ENCODE results near the gene IL1R1.

IL1R1 gene

GRCh38 chr2:102168026-102168771, 25.7 kb downstream of the IL1R1 start:
- POLR2A ChIA-PET = no interaction called here

GRCh38 chr2:102171946-102172345, 29.4 kb downstream of the IL1R1 start:
- no peak overlapping the region for H3K4me3 ChIP-seq (ENCODE audit: low read depth, low read length)
- ChIA-PET POLR2A (no interaction called here), CTCF (interaction anchor here (4.0 to 20.4 kb wide), 2 partner anchors 69 to 148 kb away, joined by 14 to 298 read pairs; no protein-coding TSS in a partner anchor)
- DNase-seq (ENCODE audit: low read depth, low spot score) = no peak
- TF ChIP-seq CTCF (IDR thresholded peaks at IDR 0.05; ENCODE audit: insufficient read depth, low read length, missing control alignments) = no peak

More at GRCh38 chr2:102168026-102168771, 25.7 kb downstream of the IL1R1 start:
- TF ChIP-seq CTCF (IDR thresholded peaks at IDR 0.05; ENCODE audit: insufficient read depth, low read length, missing control alignments) = no peak
- CTCF ChIA-PET = interaction anchor here (20.4 kb wide), 1 partner anchor 145 kb away, joined by 298 read pairs; no protein-coding TSS in a partner anchor
- H3K4me3 ChIP-seq (ENCODE audit: low read depth, low read length) = no peak overlapping the region
- DNase-seq (ENCODE audit: low read depth, low spot score) = no peak

- ChIA-PET POLR2A (no interaction called here), CTCF (interaction anchor here (4.0 to 20.4 kb wide), 2 partner anchors 68 to 149 kb away, joined by 14 to 298 read pairs; no protein-coding TSS in a partner anchor)
- no peak for TF ChIP-seq CTCF (IDR thresholded peaks at IDR 0.05; ENCODE audit: insufficient read depth, low read length, missing control alignments)
- H3K4me3 ChIP-seq (ENCODE audit: low read depth, low read length) = no peak overlapping the region
- no peak for DNase-seq (ENCODE audit: low read depth, low spot score)
Measured at GRCh38 chr2:102172745-102173144, 30.2 kb downstream of the IL1R1 start.

- ChIA-PET CTCF (no interaction called here), POLR2A (no interaction called here)
- TF ChIP-seq CTCF (IDR thresholded peaks at IDR 0.05; ENCODE audit: insufficient read depth, low read length, missing control alignments) = no peak
- no peak for DNase-seq (ENCODE audit: low read depth, low spot score)
- H3K4me3 ChIP-seq (ENCODE audit: low read depth, low read length) = no peak overlapping the region
Measured at GRCh38 chr2:102176172-102176571, 33.6 kb downstream of the IL1R1 start.

GRCh38 chr2:102177814-102178478, 35.4 kb downstream of the IL1R1 start:
- no peak for TF ChIP-seq CTCF (IDR thresholded peaks at IDR 0.05; ENCODE audit: insufficient read depth, low read length, missing control alignments)
- ChIA-PET POLR2A (no interaction called here), CTCF (interaction anchor here (1.1 to 5.1 kb wide), 6 partner anchors 9 to 158 kb away, joined by 3 to 32 read pairs (median 4); no protein-coding TSS in a partner anchor)
- no peak for DNase-seq (ENCODE audit: low read depth, low spot score)
- H3K4me3 ChIP-seq (ENCODE audit: low read depth, low read length) = no peak overlapping the region

- no peak for TF ChIP-seq CTCF (IDR thresholded peaks at IDR 0.05; ENCODE audit: insufficient read depth, low read length, missing control alignments)
- CTCF ChIA-PET = interaction anchor here (1.1 to 5.1 kb wide), 4 partner anchors 13 to 173 kb away, joined by 3 to 32 read pairs (median 4); no protein-coding TSS in a partner anchor
- POLR2A ChIA-PET = no interaction called here
- no peak overlapping the region for H3K4me3 ChIP-seq (ENCODE audit: low read depth, low read length)
- no peak for DNase-seq (ENCODE audit: low read depth, low spot score)
Measured at GRCh38 chr2:102179061-102179460, 36.5 kb downstream of the IL1R1 start.

Measured in AG04449 (cell line).